A549 (cell line): ENCODE measurements around the gene KCNIP4. TPM values are rescaled to one million over a fixed set of nuclear protein-coding genes. Genes with fewer than 3 reads are reported as not detected.

Experiments
- ATAC-seq, 2 experiments: fragments of 200-7000 bp in 1 of 2; fragments of >200 bp in 1 of 2; cut with Nextera tagmentation in 1 of 2; cut with Tn5 transposase in 1 of 2; 3 replicates each; pipeline versions ENCODE4 v1.8.0 to v1.9.1; 2018 to 2020; ENCODE audit warnings: mild to moderate bottlenecking in 1 of 2, moderate library complexity in 1 of 2
- CTCF ChIA-PET: fragments of 300-600 bp; sonication (Branson Sonifier 250); formaldehyde crosslinking; extraction: SDS; loops from one replicate; lab custom pipeline; 2021; ENCODE audit warnings: antibody characterized with exemption, inconsistent platforms; lab: Yijun Ruan, JAX
- POLR2A ChIA-PET: fragments of 350-600 bp; formaldehyde crosslinking; extraction: SDS; loops from one replicate; lab custom pipeline; 2021; ENCODE audit warnings: antibody characterized with exemption, inconsistent platforms; lab: Yijun Ruan, JAX
- DNase-seq, 2 experiments: peaks; one replicate each; pipeline versions ENCODE4 v3.0.0 to v3.0.0-alpha.2; 2011 to 2016; ENCODE audit warnings: low read depth in 1 of 2, low spot score in 1 of 2
- FAIRE-seq: peaks from 2 replicates; lab custom pipeline; 2011; peaks lifted over from hg19 to GRCh38; lab: Jason Lieb, UNC
- H3K27ac ChIP-seq, 2 experiments: fragments of >200 bp; sonication (Bioruptor Twin); formaldehyde crosslinking; 3 replicates each; pipeline ENCODE4 v1.5.1; 2016 to 2017
- H3K4me1 ChIP-seq: fragments of >200 bp; sonication (Bioruptor Twin); formaldehyde crosslinking; 3 replicates; pipeline ENCODE4 v1.6.1; 2016
- H3K4me2 ChIP-seq: fragments of >200 bp; sonication (Bioruptor Twin); formaldehyde crosslinking; 3 replicates; pipeline ENCODE4 v1.6.1; 2016
- H3K4me3 ChIP-seq: fragments of >200 bp; sonication (Bioruptor Twin); formaldehyde crosslinking; 3 replicates; pipeline ENCODE4 v1.5.1; 2016
- H3K9me3 ChIP-seq: fragments of >200 bp; sonication (Bioruptor Twin); formaldehyde crosslinking; 3 replicates; pipeline ENCODE4 v1.6.1; 2016
- CBX2 ChIP-seq: fragments of 200-600 bp; sonication (generic); IDR thresholded peaks from 2 replicates; pipeline ENCODE4 v1.6.1; 2016; ENCODE audit warnings: low read depth, mild to moderate bottlenecking, borderline replicate concordance
- CHD2 ChIP-seq: fragments of 150-350 bp; IDR thresholded peaks from 2 replicates; pipeline ENCODE4 v1.6.1; 2014; ENCODE audit warnings: low read length; ENCODE audit not compliant: partially characterized antibody
- EHF ChIP-seq: fragments of 250-450 bp; sonication (Bioruptor Pico); IDR thresholded peaks from 2 replicates; pipeline ENCODE4 v1.5.0; 2020; ENCODE audit warnings: mild to moderate bottlenecking
- ESRRA ChIP-seq: fragments of 150-350 bp; IDR thresholded peaks from 2 replicates; pipeline ENCODE4 v1.6.1; 2014; ENCODE audit warnings: mild to moderate bottlenecking, low read length, borderline replicate concordance
- HOXB13 ChIP-seq: fragments of 250-450 bp; sonication (Bioruptor Pico); IDR thresholded peaks from 2 replicates; pipeline ENCODE4 v1.5.0; 2020; ENCODE audit warnings: low read depth, mild to moderate bottlenecking, moderate library complexity
- JUNB ChIP-seq: fragments of >200 bp; sonication (Bioruptor Twin); formaldehyde crosslinking; IDR thresholded peaks from 2 replicates; pipeline ENCODE4 v1.6.1; 2016
- MAX ChIP-seq: IDR thresholded peaks from 2 replicates; pipeline ENCODE4 v1.6.1; 2012
- MAZ ChIP-seq: fragments of 150-350 bp; IDR thresholded peaks from 2 replicates; pipeline ENCODE4 v1.6.1; 2014; ENCODE audit warnings: antibody characterized with exemption, low read depth, low read length, borderline replicate concordance
- PHF8 ChIP-seq: fragments of 200-600 bp; sonication (generic); IDR thresholded peaks from 2 replicates; pipeline ENCODE4 v1.6.1; 2016; ENCODE audit warnings: low read depth, mild to moderate bottlenecking, antibody characterized with exemption, moderate library complexity, borderline replicate concordance
- POLR2A ChIP-seq: IDR thresholded peaks from 2 replicates; pipeline ENCODE4 v1.6.1; 2012; ENCODE audit warnings: mild to moderate bottlenecking, low read length
- REST ChIP-seq: fragments of 200-600 bp; sonication (generic); IDR thresholded peaks from 2 replicates; pipeline ENCODE4 v1.6.1; 2016; ENCODE audit warnings: antibody characterized with exemption, mild to moderate bottlenecking, moderate library complexity
- RFX5 ChIP-seq: fragments of 450-650 bp; IDR thresholded peaks from 2 replicates; pipeline ENCODE4 v1.7.1; 2014; ENCODE audit warnings: antibody characterized with exemption, mild to moderate bottlenecking, moderate library complexity
- RNF2 ChIP-seq: fragments of 200-600 bp; sonication (generic); IDR thresholded peaks from 2 replicates; pipeline ENCODE4 v1.6.1; 2016; ENCODE audit warnings: low read depth, mild to moderate bottlenecking, antibody characterized with exemption, moderate library complexity, borderline replicate concordance
- ZFP36 ChIP-seq: fragments of 450-650 bp; IDR thresholded peaks from 2 replicates; pipeline ENCODE4 v1.6.1; 2014; ENCODE audit warnings: borderline replicate concordance; ENCODE audit not compliant: partially characterized antibody
- ZNF302 ChIP-seq: fragments of 250-450 bp; sonication (Bioruptor Pico); IDR thresholded peaks from 2 replicates; pipeline ENCODE4 v1.9.0; 2021; ENCODE audit warnings: inconsistent platforms, mild to moderate bottlenecking, moderate library complexity
- ZSCAN20 ChIP-seq: fragments of 250-450 bp; sonication (Bioruptor Pico); IDR thresholded peaks from 2 replicates; pipeline ENCODE4 v1.8.0; 2022; ENCODE audit warnings: mild to moderate bottlenecking, moderate library complexity
- WGBS: methylation state at CpG from one replicate; pipeline ENCODE4 v1.1.6; 2017; ENCODE audit errors: missing lambda C conversion rate; 5-methylcytosine and 5-hydroxymethylcytosine counted together
- polyA plus RNA-seq, 4 experiments: library from polyadenylated mRNA; depleted of rRNA in 3 of 4; stranded (reverse); fragments of >200 nt; fragmentation: RNase III in 1 of 4; extraction: RNeasy Plus Mini Kit Qiagen cat#74134 plus additional on column Dnase treatment in 1 of 4; gene quantifications; 2 replicates in 3 of 4; 3 replicates in 1 of 4; pipeline ENCODE4 v1.2.3, GENCODE V29; 2011 to 2017
- TF ChIP-seq, protein P1 (sequence below): fragments of >200 bp; sonication (Bioruptor Twin); formaldehyde crosslinking; IDR thresholded peaks from 3 replicates; pipeline ENCODE4 v1.5.1; 2016
- TF ChIP-seq, protein P2 (sequence below): fragments of >200 bp; sonication (Bioruptor Twin); formaldehyde crosslinking; IDR thresholded peaks from 3 replicates; pipeline ENCODE4 v1.6.1; 2016

The KCNIP4 gene
- polyA plus RNA-seq, 2 of the 4 experiments (the other 2 are of a cell fraction): not detected

DNA sequence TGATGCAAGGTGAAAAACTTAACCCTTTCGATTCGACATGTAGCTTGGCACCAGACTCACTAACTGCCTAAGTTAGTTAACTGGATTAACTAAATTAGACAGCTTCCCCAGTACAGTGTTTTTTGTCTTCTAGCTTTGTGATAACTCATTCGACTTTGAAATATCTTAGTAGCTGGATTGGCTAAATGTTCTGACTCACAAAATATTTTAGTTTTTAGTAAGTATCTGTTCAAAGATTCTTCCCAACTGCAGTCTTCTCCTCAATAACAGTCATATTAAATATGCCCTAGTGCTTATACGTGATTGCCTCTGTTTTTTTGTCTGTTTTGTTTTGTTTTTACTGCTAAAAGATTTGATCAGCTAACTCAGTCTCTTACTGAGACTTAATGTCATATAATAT lies 102.9 kb downstream of the KCNIP4 start:
- FAIRE-seq: no peak
- H3K4me1 ChIP-seq: no peaks in the 10 kb centered on the region
- ChIA-PET POLR2A (no interaction called here), CTCF (interaction anchor here (0.9 to 1.3 kb wide), 2 partner anchors 12 to 56 kb away, joined by 3 read pairs; no protein-coding TSS in a partner anchor)
- ATAC-seq: no peak
- no peaks in the 10 kb centered on the region for H3K9me3 ChIP-seq
- no peak overlapping the region for H3K4me2 ChIP-seq
- under 1% methylated on average over 4 of the region's 4 CpGs for WGBS
- TF ChIP-seq EHF (CRISPR knock-in tag): no peak
- TF ChIP-seq ZSCAN20 (CRISPR knock-in tag): no peak
- no peak for TF ChIP-seq CBX2
- TF ChIP-seq REST: no peak
- TF ChIP-seq POLR2A: no peak
- no peak for TF ChIP-seq RNF2
- no peak for TF ChIP-seq ESRRA
- TF ChIP-seq MAX: no peak
- TF ChIP-seq ZFP36: no peak
- no peak for TF ChIP-seq ZNF302 (CRISPR knock-in tag)
- no peak for TF ChIP-seq RFX5
- TF ChIP-seq CHD2: no peak
- TF ChIP-seq, protein P1, sequence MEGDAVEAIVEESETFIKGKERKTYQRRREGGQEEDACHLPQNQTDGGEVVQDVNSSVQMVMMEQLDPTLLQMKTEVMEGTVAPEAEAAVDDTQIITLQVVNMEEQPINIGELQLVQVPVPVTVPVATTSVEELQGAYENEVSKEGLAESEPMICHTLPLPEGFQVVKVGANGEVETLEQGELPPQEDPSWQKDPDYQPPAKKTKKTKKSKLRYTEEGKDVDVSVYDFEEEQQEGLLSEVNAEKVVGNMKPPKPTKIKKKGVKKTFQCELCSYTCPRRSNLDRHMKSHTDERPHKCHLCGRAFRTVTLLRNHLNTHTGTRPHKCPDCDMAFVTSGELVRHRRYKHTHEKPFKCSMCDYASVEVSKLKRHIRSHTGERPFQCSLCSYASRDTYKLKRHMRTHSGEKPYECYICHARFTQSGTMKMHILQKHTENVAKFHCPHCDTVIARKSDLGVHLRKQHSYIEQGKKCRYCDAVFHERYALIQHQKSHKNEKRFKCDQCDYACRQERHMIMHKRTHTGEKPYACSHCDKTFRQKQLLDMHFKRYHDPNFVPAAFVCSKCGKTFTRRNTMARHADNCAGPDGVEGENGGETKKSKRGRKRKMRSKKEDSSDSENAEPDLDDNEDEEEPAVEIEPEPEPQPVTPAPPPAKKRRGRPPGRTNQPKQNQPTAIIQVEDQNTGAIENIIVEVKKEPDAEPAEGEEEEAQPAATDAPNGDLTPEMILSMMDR: no peak
- TF ChIP-seq, protein P2, sequence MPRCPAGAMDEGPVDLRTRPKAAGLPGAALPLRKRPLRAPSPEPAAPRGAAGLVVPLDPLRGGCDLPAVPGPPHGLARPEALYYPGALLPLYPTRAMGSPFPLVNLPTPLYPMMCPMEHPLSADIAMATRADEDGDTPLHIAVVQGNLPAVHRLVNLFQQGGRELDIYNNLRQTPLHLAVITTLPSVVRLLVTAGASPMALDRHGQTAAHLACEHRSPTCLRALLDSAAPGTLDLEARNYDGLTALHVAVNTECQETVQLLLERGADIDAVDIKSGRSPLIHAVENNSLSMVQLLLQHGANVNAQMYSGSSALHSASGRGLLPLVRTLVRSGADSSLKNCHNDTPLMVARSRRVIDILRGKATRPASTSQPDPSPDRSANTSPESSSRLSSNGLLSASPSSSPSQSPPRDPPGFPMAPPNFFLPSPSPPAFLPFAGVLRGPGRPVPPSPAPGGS: no peak
- DNase-seq: no peak
- H3K27ac ChIP-seq: no peak overlapping the region
- no peak overlapping the region for H3K4me3 ChIP-seq

DNA sequence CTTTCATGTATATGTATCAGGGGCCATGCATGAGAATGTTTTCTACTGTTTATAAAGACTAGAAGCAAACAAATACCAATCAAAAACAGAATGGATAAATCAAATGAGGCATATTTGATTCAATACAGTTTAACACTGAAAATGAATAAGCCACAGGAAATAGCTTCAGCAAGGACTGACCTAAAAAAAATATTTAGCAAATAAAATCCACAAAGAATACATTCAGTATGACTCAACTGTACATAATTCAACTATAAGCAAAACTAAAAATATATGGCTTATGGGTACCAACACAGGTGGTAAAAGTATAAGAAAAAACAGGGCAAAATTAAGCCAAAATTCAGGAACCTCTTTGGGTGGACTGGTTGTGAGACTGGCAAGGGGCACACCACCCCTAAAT lies 112.9 kb downstream of the KCNIP4 start:
- no peak for FAIRE-seq
- ATAC-seq: no peak
- no peak for DNase-seq
- ChIA-PET CTCF (no interaction called here), POLR2A (no interaction called here)
- H3K4me1 ChIP-seq: no peaks in the 10 kb centered on the region
- TF ChIP-seq JUNB (no peak), PHF8 (no peak), EHF (CRISPR knock-in tag) (no peak), HOXB13 (no peak), MAZ (no peak), REST (no peak)
- no peak overlapping the region for H3K4me3 ChIP-seq
- no peak overlapping the region for H3K4me2 ChIP-seq
- H3K27ac ChIP-seq: no peak overlapping the region
- no peaks in the 10 kb centered on the region for H3K9me3 ChIP-seq
